ENCODE measurements around the gene PCBP4.

DNA sequence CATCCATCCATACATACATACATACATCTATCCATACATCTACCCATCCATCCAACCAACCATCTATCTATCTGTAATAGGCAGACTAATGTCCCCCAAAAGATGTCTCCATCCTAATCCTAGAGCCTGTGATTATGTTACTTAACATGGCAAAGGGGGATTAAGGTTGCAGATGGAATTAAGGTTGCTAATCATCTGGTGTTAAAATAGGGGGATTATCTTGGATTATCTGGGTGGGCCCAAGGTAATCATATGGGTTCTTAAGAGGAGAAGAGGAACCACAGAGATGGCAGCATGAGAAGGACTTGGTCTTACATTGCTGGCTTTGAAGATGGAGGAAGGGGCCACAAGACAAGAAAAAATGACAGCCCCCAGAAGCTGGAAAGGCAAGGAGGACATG lies 43.2 kb upstream of the PCBP4 start:
- TF ChIP-seq, protein P1, sequence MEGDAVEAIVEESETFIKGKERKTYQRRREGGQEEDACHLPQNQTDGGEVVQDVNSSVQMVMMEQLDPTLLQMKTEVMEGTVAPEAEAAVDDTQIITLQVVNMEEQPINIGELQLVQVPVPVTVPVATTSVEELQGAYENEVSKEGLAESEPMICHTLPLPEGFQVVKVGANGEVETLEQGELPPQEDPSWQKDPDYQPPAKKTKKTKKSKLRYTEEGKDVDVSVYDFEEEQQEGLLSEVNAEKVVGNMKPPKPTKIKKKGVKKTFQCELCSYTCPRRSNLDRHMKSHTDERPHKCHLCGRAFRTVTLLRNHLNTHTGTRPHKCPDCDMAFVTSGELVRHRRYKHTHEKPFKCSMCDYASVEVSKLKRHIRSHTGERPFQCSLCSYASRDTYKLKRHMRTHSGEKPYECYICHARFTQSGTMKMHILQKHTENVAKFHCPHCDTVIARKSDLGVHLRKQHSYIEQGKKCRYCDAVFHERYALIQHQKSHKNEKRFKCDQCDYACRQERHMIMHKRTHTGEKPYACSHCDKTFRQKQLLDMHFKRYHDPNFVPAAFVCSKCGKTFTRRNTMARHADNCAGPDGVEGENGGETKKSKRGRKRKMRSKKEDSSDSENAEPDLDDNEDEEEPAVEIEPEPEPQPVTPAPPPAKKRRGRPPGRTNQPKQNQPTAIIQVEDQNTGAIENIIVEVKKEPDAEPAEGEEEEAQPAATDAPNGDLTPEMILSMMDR (conservative IDR thresholded peaks at IDR 0.05; ENCODE audit: low read depth, low read length): no peak
- TF ChIP-seq EZH2phosphoT487 (IDR thresholded peaks at IDR 0.05; ENCODE audit: borderline replicate concordance, low read length): no peak

All from PC-3 (cell line).